Left lung (tissue), 10 donors: ENCODE results near the gene MED7. TPM values are rescaled to one million over a fixed set of nuclear protein-coding genes. Genes with fewer than 3 reads are reported as not detected.

Experiments used
- ATAC-seq: fragments of 200-7000 bp; cut with Tn5 transposase; one replicate; pipeline ENCODE4 v1.9.1; 2020; ENCODE audit warnings: moderate library complexity
- DNase-seq, 4 donors: peaks; one replicate each; pipeline ENCODE4 v3.0.0-alpha.2; 2013 to 2020
- H3K27ac ChIP-seq, 2 donors: fragments of 200-600 bp; sonication (generic) in 1 of 2; one replicate each; pipeline versions ENCODE4 v1.5.0 to v1.8.0; 2020 to 2021
- H3K27me3 ChIP-seq, 2 donors: fragments of 200-600 bp; sonication (generic) in 1 of 2; one replicate each; pipeline versions ENCODE4 v1.5.0 to v1.8.0; 2020 to 2021
- H3K36me3 ChIP-seq, 2 donors: fragments of 200-600 bp; sonication (generic) in 1 of 2; one replicate each; pipeline versions ENCODE4 v1.5.0 to v1.8.0; 2020 to 2021
- H3K4me1 ChIP-seq, 2 donors: fragments of 200-600 bp; one replicate each; pipeline ENCODE4 v1.8.0; 2021
- H3K4me3 ChIP-seq, 2 donors: fragments of 200-600 bp; sonication (generic) in 1 of 2; one replicate each; pipeline versions ENCODE4 v1.5.0 to v1.8.0; 2020 to 2021; ENCODE audit warnings: mild to moderate bottlenecking in 1 of 2
- H3K9me3 ChIP-seq, 2 donors: fragments of 200-600 bp; sonication (generic) in 1 of 2; one replicate each; pipeline versions ENCODE4 v1.5.0 to v1.8.0; 2020 to 2021
- intact Hi-C, 2 donors: fragments of 100-400 bp; cut with DNase I; formaldehyde crosslinking; loops; one replicate each; pipeline versions ENCODE4 v1.11.2 to v1.14.2; 2022
- polyA plus RNA-seq, 6 donors: library from polyadenylated mRNA; unstranded; fragments of 120-200 nt; gene quantifications; one replicate each; pipeline ENCODE4 v1.2.1, GENCODE V29; 2013; ENCODE audit not compliant: insufficient read length in 6 of 6
- total RNA-seq, 2 donors: library from RNA; stranded (reverse); fragmentation: NEBNext Ultra II Directional; extraction: Animal tissue kit (Norgen Biotek cat#: 25700); gene quantifications; one replicate each; pipeline ENCODE4 v1.2.1, GENCODE V29; 2021
- TF ChIP-seq, protein P1 (sequence below), 2 donors: fragments of 200-600 bp; sonication (generic) in 1 of 2; IDR thresholded peaks; one replicate each; pipeline versions ENCODE4 v1.5.0 to v1.8.0; 2021; ENCODE audit warnings: antibody characterized with exemption in 2 of 2
- donor health status: DM: no; HTN: yes; CAD: no.
- donor health status: DM: no; HTN: no; CAD: no.

Gene MED7
- total and polyA plus RNA-seq, 8 donors: 7.3 to 18.9 (median 17.4) TPM

DNA sequence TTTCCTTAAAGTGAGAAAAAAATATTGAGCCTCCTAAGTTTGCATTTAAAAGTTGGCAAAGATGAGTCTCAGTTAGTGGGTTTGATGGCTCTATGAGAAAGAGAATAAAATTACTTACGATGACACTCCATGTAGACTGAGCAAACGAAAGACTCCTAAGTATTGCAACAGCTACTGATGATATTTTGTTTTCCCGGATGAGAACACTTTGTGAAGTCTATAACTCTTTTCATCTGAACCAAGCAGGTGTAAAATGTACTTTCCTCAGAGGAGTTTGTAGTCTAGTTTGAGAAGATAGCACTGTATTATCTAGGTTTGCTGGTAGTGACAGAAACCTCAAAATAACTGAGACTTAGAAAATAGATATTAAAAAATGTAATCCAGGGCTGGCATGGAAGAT, 36.3 kb upstream of the MED7 start:
- H3K4me3 ChIP-seq: no peak overlapping the region
- intact Hi-C loops: no loop called here
- H3K9me3 ChIP-seq: no peaks in the 10 kb centered on the region
- H3K4me1 ChIP-seq: no peaks in the 10 kb centered on the region
- DNase-seq (no peak), ATAC-seq (no peak)
- no peaks in the 10 kb centered on the region for H3K36me3 ChIP-seq
- no peak overlapping the region for H3K27ac ChIP-seq
- no peaks in the 10 kb centered on the region for H3K27me3 ChIP-seq
- TF ChIP-seq, protein P1, sequence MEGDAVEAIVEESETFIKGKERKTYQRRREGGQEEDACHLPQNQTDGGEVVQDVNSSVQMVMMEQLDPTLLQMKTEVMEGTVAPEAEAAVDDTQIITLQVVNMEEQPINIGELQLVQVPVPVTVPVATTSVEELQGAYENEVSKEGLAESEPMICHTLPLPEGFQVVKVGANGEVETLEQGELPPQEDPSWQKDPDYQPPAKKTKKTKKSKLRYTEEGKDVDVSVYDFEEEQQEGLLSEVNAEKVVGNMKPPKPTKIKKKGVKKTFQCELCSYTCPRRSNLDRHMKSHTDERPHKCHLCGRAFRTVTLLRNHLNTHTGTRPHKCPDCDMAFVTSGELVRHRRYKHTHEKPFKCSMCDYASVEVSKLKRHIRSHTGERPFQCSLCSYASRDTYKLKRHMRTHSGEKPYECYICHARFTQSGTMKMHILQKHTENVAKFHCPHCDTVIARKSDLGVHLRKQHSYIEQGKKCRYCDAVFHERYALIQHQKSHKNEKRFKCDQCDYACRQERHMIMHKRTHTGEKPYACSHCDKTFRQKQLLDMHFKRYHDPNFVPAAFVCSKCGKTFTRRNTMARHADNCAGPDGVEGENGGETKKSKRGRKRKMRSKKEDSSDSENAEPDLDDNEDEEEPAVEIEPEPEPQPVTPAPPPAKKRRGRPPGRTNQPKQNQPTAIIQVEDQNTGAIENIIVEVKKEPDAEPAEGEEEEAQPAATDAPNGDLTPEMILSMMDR (IDR thresholded peaks at IDR 0.05): no peak

DNA sequence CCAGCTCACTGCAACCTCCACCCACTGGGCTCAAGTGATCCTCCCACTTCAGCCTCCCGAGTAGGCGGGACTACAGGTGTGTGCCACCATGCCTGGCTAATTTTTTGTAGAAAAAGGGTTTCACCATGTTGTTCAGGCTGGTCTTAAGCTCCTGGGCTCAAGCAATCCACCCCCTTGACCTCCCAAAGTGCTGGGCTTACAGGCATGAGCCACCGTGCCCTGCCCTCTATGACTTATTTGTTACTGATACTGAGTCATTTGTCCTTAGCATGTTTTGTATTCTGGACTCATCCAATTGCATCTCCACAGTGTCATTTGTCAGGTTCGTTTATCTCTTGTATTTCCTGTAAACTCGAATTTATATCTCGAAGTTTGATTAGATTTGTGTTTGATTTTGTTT, 35.3 kb upstream of the MED7 start:
- no peaks in the 10 kb centered on the region for H3K27me3 ChIP-seq

DNA sequence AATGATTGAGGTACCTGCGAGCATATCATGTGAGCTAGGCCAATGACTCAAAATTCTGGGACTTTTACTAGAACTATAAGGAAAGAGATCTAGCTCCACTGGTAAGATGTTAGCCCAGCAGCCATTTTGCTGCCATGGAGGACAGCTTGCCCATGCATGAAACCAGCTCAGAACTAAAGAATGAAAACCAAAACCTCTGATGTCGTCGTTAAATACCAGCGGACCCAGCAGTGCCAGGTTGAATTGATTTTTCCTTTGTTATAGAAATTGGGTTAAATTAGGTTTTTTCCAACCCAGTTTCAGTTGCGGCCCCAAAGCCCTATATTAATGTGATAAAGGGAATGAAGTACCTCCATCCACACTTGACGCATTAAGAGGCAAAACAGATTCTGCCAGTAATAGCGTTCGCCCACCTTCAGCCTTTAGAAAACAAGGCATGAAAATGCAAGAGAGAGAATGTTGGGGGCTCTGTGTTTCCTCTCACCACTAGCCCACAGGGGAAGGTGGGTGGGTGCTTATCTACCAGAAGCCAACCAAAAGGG, 32.5 kb upstream of the MED7 start:
- no peak for ATAC-seq
- Histone ChIP-seq H3K9me3 (no peaks in the 10 kb centered on the region), H3K27ac (no peak overlapping the region), H3K27me3 (no peaks in the 10 kb centered on the region), H3K4me1 (no peaks in the 10 kb centered on the region), H3K4me3 (no peak overlapping the region), H3K36me3 (no peaks in the 10 kb centered on the region)
- no peak for DNase-seq
- TF ChIP-seq, protein P1 (IDR thresholded peaks at IDR 0.05): no peak
- intact Hi-C loops: no loop called here

More for the DNA sequence above, 35.3 kb upstream of the MED7 start:
- intact Hi-C loops: no loop called here
- no peak overlapping the region for H3K27ac ChIP-seq
- H3K9me3 ChIP-seq: no peaks in the 10 kb centered on the region
- TF ChIP-seq, protein P1 (IDR thresholded peaks at IDR 0.05): no peak
- H3K4me3 ChIP-seq: no peak overlapping the region
- H3K36me3 ChIP-seq: no peaks in the 10 kb centered on the region
- ATAC-seq (no peak), DNase-seq (no peak)
- no peaks in the 10 kb centered on the region for H3K4me1 ChIP-seq

- Histone ChIP-seq H3K27ac (no peak overlapping the region), H3K27me3 (peaks cover 0 to 3% of the 10 kb centered on the region in 2 donors), H3K4me1 (no peaks in the 10 kb centered on the region), H3K4me3 (no peak overlapping the region), H3K9me3 (no peaks in the 10 kb centered on the region), H3K36me3 (no peaks in the 10 kb centered on the region)
- TF ChIP-seq, protein P1 (IDR thresholded peaks at IDR 0.05): no peak
- DNase-seq (no peak), ATAC-seq (no peak)
- intact Hi-C loops: no loop called here
These were observed 29.7 kb upstream of the MED7 start for GRCh38 chr5:157172403-157172802.

DNA sequence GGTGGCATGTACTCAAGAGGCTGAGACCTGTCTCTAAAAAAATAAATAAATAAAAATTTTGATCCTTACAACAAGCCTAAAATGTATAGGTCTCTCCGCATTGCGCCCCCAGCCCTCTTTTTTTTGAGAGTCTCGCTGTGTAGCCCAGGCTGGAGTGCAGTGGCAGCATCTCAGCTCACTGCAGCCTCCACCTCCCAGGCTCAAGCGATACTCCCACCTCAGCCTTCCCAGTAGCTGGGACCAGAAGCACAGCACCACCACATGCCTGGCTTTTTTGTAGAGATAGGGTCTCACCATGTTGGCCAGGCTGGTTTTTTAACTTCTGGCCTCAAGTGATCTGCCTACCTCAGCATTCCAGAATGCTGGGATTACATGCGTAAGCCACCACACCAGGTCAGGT, 25.6 kb upstream of the MED7 start:
- Histone ChIP-seq H3K9me3 (no peaks in the 10 kb centered on the region), H3K4me1 (no peaks in the 10 kb centered on the region), H3K4me3 (no peak overlapping the region), H3K36me3 (no peaks in the 10 kb centered on the region), H3K27me3 (peaks cover 0 to 7% of the 10 kb centered on the region in 2 donors), H3K27ac (no peak overlapping the region)
- DNase-seq (no peak), ATAC-seq (no peak)
- intact Hi-C loops: no loop called here
- TF ChIP-seq, protein P1 (IDR thresholded peaks at IDR 0.05): no peak
